GM12891 (cell line): ENCODE measurements around the gene HOXC13.

ENCODE experiments used
- DNase-seq: peaks from one replicate; pipeline ENCODE4 v3.0.0; 2011; ENCODE audit warnings: low spot score; ENCODE audit not compliant: insufficient read length
- FAIRE-seq: peaks from 2 replicates; lab custom pipeline; 2011; peaks lifted over from hg19 to GRCh38; lab: Jason Lieb, UNC
- PAX5 ChIP-seq: IDR thresholded peaks from 2 replicates; pipeline ENCODE4 v1.6.1; 2011; ENCODE audit warnings: low read length, moderate library complexity, mild to moderate bottlenecking; ENCODE audit not compliant: insufficient read depth, severe bottlenecking
- POLR2A ChIP-seq: IDR thresholded peaks from 2 replicates; pipeline ENCODE4 v1.6.1; 2011; ENCODE audit warnings: low read depth, low read length, control low read depth
- POLR2AphosphoS5 ChIP-seq: IDR thresholded peaks from 2 replicates; pipeline ENCODE4 v1.6.1; 2011; ENCODE audit warnings: low read depth, low read length, control low read depth
- POU2F2 ChIP-seq: IDR thresholded peaks from 2 replicates; pipeline ENCODE4 v1.6.1; 2011; ENCODE audit warnings: low read depth, mild to moderate bottlenecking, control low read depth, low read length, moderate library complexity
- SPI1 ChIP-seq: IDR thresholded peaks from 2 replicates; pipeline ENCODE4 v1.6.1; 2011; ENCODE audit warnings: low read depth, low read length, control low read depth
- TAF1 ChIP-seq: IDR thresholded peaks from 2 replicates; pipeline ENCODE4 v1.6.1; 2011; ENCODE audit warnings: low read depth, low read length, control low read depth

HOXC13 gene

DNA sequence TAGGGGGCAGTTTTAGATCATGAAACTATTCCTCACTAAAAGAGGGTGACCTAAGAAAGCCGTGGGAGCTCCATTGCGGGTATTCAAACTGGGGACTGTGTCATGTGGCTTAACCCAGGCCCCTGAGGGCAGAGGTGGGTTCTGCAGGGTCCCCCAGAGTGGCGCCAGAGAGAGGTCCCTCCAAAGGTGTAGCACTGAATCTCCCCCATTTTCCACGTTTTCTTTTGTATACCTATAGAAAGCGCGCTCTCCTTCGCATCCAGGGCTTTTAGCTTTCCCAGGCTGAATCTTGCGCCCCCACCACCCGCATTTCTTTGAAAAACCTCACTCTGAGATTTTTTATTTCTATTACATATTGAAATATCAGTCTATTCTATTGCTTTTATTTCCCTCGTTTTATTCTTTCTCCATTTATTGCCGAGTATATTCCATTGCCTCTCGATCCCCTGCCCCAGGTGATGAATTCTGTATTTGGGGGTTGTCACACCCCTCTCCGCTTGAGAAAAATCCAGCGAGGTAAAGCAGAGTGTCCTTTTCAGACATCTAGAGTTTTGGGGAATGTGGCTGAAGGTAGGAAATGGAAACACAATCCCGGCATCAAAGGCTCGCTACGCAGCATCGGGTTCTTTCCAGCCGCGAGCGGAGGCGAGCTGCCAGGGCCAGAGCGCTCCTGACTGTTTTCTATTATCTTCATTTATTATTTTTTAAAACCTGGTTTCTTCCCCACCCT lies 870 bp upstream of the HOXC13 start:
- FAIRE-seq (no peak), DNase-seq (no peak)
- TF ChIP-seq POU2F2, result no peak
- no peak for TF ChIP-seq POLR2A
- no peak for TF ChIP-seq PAX5
- no peak for TF ChIP-seq POLR2AphosphoS5
- TF ChIP-seq TAF1, result no peak
- no peak for TF ChIP-seq SPI1

DNA sequence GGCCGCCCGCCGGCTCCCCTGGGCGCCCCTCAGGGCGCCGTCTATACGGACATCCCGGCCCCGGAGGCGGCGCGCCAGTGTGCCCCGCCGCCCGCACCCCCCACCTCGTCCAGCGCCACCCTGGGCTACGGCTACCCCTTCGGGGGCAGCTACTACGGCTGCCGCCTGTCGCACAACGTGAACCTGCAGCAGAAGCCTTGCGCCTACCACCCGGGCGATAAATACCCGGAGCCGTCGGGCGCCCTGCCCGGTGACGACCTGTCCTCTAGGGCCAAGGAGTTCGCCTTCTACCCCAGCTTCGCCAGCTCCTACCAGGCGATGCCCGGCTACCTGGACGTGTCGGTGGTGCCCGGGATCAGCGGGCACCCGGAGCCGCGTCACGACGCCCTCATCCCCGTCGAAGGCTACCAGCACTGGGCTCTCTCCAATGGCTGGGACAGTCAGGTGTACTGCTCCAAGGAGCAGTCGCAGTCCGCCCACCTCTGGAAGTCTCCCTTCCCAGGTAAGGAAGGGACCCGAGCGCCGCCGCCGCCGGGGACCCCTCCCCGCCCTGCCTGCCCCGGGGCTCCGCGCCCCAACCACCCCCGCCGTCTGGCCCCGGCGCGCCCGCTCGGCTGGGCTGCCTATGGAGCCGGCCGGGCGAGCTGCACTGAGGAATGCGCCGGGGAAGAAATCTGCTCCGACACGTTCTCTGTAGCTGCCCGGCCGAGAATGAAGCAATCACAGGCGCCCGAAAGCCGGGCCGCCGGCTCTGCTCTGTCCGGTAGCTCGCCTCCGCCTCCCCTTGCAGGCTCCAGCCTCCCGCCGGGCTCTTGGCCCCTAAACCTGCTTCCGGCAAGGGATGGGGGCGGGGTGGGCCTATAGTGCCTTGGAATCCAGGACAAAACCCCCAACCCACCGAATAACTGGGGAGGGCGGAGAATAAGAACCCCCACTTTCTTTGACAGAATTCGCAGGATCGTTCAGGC lies 794 bp downstream of the HOXC13 start:
- no peak for FAIRE-seq
- no peak for TF ChIP-seq SPI1
- TF ChIP-seq POLR2A, result no peak
- no peak for DNase-seq

DNA sequence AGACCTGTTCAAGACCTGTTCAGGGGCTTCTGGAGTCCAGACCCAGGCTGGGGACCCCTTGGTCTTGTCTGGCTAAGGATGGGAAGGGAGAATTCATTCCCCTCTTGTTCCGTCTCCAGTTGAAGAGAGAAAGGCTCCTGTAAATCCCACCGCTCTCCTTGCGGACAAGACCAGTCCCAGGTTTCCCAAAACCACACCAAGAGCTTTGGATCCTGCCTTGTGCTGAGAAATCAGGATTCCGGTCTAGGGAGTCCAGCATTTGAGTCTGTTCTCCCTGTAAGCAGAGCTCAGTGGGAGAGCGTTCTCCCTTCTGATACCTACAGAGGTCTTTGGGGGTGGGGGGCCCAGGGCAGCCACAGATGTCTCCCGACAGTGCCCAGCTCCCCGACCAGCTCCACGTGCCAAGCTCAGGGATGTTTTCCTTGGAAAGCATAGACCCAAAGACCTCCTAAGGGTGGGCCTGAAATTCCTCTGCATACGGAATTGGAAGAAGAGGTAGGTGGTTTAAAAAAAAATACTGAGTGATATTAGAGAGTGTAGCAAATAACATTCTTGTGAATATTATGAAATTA lies 1.9 kb downstream of the HOXC13 start:
- TF ChIP-seq POLR2A (no peak), PAX5 (no peak), SPI1 (no peak), TAF1 (no peak), POLR2AphosphoS5 (no peak)
- FAIRE-seq (no peak), DNase-seq (no peak)

DNA sequence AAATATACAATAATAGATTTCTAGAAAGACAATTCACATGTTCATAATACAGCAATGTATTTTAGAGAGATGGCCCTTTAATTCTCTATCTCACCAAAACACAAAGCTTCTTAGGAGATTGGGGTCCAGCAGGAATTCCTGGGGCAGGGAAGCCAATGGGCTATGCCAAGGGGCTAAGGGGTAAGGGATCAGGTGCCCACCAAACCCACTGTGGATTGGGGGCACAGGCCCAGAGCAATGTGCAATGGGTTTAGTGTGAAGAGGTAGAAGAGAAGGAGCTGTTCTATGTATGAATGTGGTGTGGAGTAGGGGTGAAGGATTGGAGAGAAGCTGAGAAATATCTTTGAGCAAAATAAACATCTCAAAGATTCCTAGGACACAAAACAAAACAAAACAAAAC lies 2.6 kb downstream of the HOXC13 start:
- TF ChIP-seq POU2F2 (no peak), TAF1 (no peak), PAX5 (no peak), POLR2AphosphoS5 (no peak), SPI1 (no peak), POLR2A (no peak)
- DNase-seq (no peak), FAIRE-seq (no peak)

DNA sequence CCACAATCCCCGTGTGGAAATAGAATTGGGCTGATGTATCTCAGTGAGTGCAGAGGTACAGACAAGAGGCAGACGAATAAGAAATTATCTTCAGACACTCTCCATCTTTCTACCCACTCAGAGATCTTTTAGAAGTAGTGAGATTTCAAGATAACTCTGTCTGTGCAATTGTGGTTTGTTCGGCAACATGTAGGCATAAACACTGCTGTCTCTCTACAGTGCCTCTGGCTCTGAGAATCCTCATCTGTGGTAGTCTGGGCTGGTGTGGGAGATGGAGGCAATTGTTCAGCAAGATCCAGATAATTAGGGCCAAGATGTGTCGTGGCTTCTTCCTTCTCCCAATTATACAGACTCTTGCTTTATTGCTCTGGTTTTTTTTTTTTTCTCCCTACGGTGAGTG lies 3.1 kb downstream of the HOXC13 start:
- DNase-seq, result no peak
- no peak for FAIRE-seq
- TF ChIP-seq TAF1 (no peak), POLR2A (no peak), POLR2AphosphoS5 (no peak), PAX5 (no peak), SPI1 (no peak), POU2F2 (no peak)

DNA sequence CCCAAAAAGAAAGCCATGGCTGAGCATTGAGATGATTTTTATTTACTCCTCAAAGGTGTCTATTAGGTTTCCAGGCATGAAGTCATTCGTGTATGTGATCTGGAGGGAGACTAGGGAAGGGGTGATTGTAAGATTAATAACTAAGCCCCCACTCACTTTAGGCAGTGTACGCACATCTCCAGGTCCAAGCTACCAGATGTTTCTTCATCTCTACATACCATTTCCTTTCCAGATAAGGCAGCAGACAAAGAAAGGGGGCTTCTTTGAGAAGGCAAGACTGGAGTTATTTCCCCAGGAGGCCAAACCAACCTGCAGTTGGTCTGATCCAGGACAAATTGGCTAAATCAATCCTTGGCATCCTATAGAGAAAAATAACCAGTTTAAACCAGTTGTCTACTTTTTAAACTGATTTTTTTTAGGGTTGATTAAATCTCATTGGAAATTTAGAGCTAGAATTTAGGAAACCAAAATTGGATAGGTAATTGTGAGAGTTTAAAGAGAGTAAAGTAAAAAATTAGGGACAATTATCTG lies 3.9 kb downstream of the HOXC13 start:
- FAIRE-seq (no peak), DNase-seq (no peak)
- TF ChIP-seq POU2F2 (no peak), POLR2A (no peak), TAF1 (no peak), SPI1 (no peak), POLR2AphosphoS5 (no peak), PAX5 (no peak)

DNA sequence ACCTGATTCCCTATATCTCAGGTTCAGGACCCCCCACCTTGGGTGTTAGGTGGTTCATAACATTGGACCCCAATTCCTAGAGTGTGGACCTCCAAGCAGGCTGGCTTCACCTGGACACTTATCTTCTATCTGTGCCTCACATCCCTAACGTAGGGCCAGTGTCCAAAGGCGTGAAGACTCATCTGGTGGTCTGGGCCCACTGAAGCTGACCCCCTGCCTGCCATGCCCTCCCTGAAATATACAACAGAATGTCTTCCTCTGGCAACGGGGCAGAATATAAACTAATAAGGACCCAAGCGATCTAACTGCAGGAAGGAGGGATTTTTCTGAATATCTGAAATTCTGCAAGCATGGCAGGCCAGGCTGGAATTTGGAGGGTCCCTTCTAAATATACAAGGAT lies 5.6 kb downstream of the HOXC13 start:
- no peak for FAIRE-seq
- no peak for TF ChIP-seq SPI1
- no peak for TF ChIP-seq POLR2A
- no peak for TF ChIP-seq PAX5
- TF ChIP-seq POU2F2, result no peak
- no peak for TF ChIP-seq TAF1
- no peak for TF ChIP-seq POLR2AphosphoS5
- DNase-seq, result no peak

DNA sequence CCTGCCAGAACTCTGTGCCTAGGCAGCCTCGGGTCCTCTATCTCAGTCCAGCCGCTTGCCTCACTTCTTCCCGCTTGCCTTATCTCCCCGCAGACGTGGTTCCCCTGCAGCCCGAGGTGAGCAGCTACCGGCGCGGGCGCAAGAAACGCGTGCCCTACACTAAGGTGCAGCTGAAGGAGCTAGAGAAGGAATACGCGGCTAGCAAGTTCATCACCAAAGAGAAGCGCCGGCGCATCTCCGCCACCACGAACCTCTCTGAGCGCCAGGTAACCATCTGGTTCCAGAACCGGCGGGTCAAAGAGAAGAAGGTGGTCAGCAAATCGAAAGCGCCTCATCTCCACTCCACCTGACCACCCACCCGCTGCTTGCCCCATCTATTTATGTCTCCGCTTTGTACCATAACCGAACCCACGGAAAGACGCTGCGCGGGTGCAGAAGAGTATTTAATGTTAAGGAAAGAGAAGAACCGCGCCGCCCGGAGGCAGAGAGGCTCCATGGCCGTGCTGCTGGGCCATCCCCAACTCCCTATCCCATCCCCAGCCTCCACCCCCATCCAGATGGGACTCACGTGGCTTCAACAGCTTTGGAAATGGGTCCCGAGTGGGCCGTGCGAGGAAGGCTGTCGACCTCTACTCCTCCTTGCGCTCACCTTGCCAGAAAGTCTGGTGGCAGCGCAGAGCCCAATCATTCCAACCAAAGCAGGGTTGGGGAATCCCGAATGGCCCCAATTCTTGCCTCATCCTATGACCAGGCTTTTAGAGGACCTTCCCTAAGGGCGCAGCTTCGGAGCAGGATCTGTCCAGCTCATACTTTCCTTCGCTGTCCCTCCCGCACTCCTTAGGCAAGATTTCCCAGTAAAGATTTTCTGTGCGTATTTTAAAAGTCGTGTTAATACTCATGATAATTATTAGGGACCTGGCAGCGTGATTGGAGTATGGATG lies 6.5 kb downstream of the HOXC13 start:
- DNase-seq (no peak), FAIRE-seq (no peak)
- no peak for TF ChIP-seq POLR2AphosphoS5
- no peak for TF ChIP-seq PAX5
- TF ChIP-seq POLR2A, result no peak
- TF ChIP-seq POU2F2, result no peak

DNA sequence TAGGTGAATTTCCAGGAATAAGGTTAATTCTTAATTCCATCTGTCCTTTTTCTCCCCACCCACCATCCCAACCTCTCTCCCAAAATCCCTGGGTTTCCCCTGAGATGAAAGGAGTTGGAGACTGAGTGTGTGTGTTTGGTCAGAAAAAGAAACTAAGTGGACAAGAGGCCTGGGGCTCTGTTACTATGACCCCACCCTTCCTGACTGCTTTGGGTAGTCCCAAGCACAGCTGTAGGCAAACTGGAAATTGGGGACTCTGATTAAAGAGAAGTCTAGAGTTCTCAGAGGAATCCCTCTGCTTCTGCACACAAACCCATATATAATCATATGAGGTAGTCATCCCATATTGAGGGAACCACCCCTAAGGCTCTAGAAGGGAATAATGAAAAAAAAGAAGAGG lies 9.1 kb downstream of the HOXC13 start:
- DNase-seq, result no peak
- TF ChIP-seq PAX5, result no peak
- TF ChIP-seq SPI1, result no peak
- TF ChIP-seq TAF1, result no peak
- no peak for TF ChIP-seq POLR2A
- TF ChIP-seq POU2F2, result no peak
- TF ChIP-seq POLR2AphosphoS5, result no peak
- FAIRE-seq, result no peak
